Esophagus (tissue), 2 donors: Measurements from ENCODE around the gene GRID1. TPM values are rescaled to one million over a fixed set of nuclear protein-coding genes. Genes with fewer than 3 reads are reported as not detected.

Experiments
- H3K27ac ChIP-seq, 2 donors: one replicate each; pipeline ENCODE4 v1.5.1; 2013; ENCODE audit warnings: low read depth in 2 of 2, mild to moderate bottlenecking in 2 of 2, inconsistent platforms in 1 of 2, low read length in 1 of 2, moderate library complexity in 1 of 2
- H3K27me3 ChIP-seq, 2 donors: one replicate each; pipeline ENCODE4 v1.6.1; 2013; ENCODE audit warnings: low read length in 2 of 2, control low read depth in 1 of 2, mild to moderate bottlenecking in 1 of 2; ENCODE audit not compliant: insufficient read depth in 2 of 2, control insufficient read depth in 1 of 2
- H3K36me3 ChIP-seq, 2 donors: one replicate each; pipeline ENCODE4 v1.6.1; 2013; ENCODE audit warnings: low read length in 1 of 2; ENCODE audit not compliant: control insufficient read depth in 2 of 2, insufficient read depth in 2 of 2
- H3K4me1 ChIP-seq, 2 donors: one replicate each; pipeline ENCODE4 v1.6.1; 2013; ENCODE audit warnings: low read length in 1 of 2; ENCODE audit not compliant: control insufficient read depth in 2 of 2, insufficient read depth in 2 of 2
- H3K4me3 ChIP-seq, 2 donors: one replicate each; pipeline ENCODE4 v1.5.1; 2013; ENCODE audit warnings: low read length in 2 of 2, mild to moderate bottlenecking in 2 of 2, low read depth in 1 of 2, moderate library complexity in 1 of 2
- H3K9me3 ChIP-seq, 2 donors: one replicate each; pipeline ENCODE4 v1.6.1; 2013; ENCODE audit warnings: mild to moderate bottlenecking in 2 of 2, low read depth in 1 of 2, low read length in 1 of 2, moderate library complexity in 1 of 2; ENCODE audit not compliant: control insufficient read depth in 2 of 2, insufficient read depth in 1 of 2
- WGBS, 2 donors: extraction: QIAGEN DNeasy Blood & Tissue Kit; methylation state at CpG; one replicate each; pipeline ENCODE4 v1.1.7; 2013; 5-methylcytosine and 5-hydroxymethylcytosine counted together
- polyA plus RNA-seq, 2 donors: library from polyadenylated mRNA; stranded (reverse); fragments of 200-250 nt; gene quantifications; one replicate each; pipeline ENCODE4 v1.2.3, GENCODE V29; 2013
- donor health status: healthy with polysubstance abuse.
- donor health status: Bipolar disorder and iron deficiency.

GRID1 gene
- polyA plus RNA-seq, 2 donors, result 0.04 to 0.32 TPM

- WGBS, 2 donors, result 75 to 80% methylated on average over 15 of the region's 15 CpGs
- Histone ChIP-seq H3K27me3 (no peaks in the 10 kb centered on the region), H3K4me1 (peaks cover 0 to 3% of the 10 kb centered on the region in 2 donors), H3K36me3 (no peaks in the 10 kb centered on the region), H3K4me3 (no peak overlapping the region), H3K27ac (no peak overlapping the region), H3K9me3 (no peaks in the 10 kb centered on the region)
These were observed 169.3 kb downstream of the GRID1 start for GRCh38 chr10:86197166-86197790.

DNA sequence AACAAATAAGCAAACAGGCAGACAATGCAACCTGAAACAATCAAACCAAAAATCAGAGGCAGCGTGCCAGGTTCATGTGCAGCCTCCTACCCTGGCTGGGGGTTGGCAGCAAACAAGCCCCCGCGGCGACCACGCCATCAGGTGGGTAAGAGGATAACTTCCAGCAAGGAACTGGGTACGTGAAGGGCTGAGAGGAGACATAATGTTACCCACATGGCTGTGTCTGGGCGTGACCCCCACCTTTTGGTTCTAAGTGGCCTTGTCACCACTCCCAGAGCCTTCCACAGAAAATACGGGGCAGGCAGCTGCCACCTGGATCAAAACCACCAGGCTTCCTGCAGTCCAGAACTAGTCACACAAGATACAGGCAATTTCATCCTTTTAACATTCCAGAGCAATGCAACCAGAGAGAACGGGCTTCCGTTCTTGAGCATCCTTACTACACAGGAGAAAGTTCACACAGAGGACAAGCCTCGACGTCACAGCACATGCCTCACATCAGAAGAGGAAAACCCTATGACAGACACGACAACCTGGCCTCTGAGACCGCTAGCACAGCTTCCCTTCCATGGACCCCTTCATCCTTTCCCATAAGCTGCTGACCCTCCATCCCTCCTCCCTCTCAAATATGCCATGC lies 171.0 kb downstream of the GRID1 start:
- Histone ChIP-seq H3K27me3 (no peaks in the 10 kb centered on the region), H3K9me3 (no peaks in the 10 kb centered on the region), H3K36me3 (no peaks in the 10 kb centered on the region), H3K4me1 (peaks cover 0 to 3% of the 10 kb centered on the region in 2 donors), H3K4me3 (no peak overlapping the region), H3K27ac (no peak overlapping the region)
- WGBS, 2 donors, result 81 to 83% methylated on average over 14 of the region's 14 CpGs

GRCh38 chr10:86194684-86195083 lies 171.9 kb downstream of the GRID1 start:
- 76 to 89% methylated on average over 5 of the region's 5 CpGs for WGBS, 2 donors
- H3K4me3 ChIP-seq, result no peak overlapping the region
- H3K27ac ChIP-seq, result no peak overlapping the region

DNA sequence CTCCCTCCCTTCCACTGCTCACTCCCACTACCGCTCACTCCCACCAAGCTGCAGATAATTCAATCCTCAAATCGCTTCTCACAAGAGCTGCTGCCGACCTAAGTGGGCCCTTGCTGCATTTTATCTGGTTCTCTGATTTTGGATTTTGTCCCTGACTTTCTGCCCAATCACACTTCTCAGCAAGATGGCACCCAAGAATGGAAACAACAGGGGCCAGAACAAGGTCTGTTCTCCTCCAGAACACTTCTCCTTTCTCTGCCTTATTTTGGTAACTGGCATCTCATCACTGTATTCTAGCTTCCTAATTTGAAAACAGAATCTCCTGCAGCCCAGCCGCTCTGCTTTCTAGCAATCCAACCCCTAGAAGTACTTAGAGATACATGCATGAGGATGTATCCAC lies 172.8 kb downstream of the GRID1 start:
- WGBS, 2 donors, result 80 to 87% methylated on average over 4 of the region's 4 CpGs
- no peaks in the 10 kb centered on the region for H3K9me3 ChIP-seq
- H3K27me3 ChIP-seq, result no peaks in the 10 kb centered on the region
- H3K36me3 ChIP-seq, result no peaks in the 10 kb centered on the region
- no peak overlapping the region for H3K27ac ChIP-seq
- H3K4me1 ChIP-seq, result peaks cover 0 to 3% of the 10 kb centered on the region in 2 donors
- no peak overlapping the region for H3K4me3 ChIP-seq

More at GRCh38 chr10:86194684-86195083, 171.9 kb downstream of the GRID1 start:
- Histone ChIP-seq H3K9me3 (no peaks in the 10 kb centered on the region), H3K4me1 (peaks cover 0 to 3% of the 10 kb centered on the region in 2 donors), H3K27me3 (no peaks in the 10 kb centered on the region), H3K36me3 (no peaks in the 10 kb centered on the region)

DNA sequence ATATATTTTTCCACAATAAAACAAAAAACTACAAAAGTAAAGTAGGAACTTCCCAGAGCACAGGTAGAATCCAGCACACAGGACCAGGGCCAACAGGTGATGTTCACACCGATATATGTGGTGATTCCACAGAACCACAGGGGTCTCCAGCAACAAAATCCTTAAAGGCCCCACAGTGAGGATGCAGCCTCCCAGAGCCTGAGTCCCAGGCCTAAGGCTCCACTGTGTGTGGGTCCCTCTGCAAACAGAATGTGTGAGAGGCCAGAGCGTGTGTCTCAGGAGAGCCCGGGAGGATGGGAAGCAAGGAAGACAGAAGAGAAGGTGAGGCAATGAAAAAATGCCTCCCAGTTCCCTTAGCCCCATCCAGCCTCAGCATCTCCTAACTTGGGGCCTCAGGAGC lies 173.9 kb downstream of the GRID1 start:
- no peak overlapping the region for H3K27ac ChIP-seq
- WGBS, 2 donors, result 95 to 96% methylated on average over 3 of the region's 3 CpGs
- H3K36me3 ChIP-seq, result no peaks in the 10 kb centered on the region
- H3K27me3 ChIP-seq, result no peaks in the 10 kb centered on the region
- H3K4me3 ChIP-seq, result no peak overlapping the region
- H3K4me1 ChIP-seq, result peaks cover 0 to 3% of the 10 kb centered on the region in 2 donors
- no peaks in the 10 kb centered on the region for H3K9me3 ChIP-seq

DNA sequence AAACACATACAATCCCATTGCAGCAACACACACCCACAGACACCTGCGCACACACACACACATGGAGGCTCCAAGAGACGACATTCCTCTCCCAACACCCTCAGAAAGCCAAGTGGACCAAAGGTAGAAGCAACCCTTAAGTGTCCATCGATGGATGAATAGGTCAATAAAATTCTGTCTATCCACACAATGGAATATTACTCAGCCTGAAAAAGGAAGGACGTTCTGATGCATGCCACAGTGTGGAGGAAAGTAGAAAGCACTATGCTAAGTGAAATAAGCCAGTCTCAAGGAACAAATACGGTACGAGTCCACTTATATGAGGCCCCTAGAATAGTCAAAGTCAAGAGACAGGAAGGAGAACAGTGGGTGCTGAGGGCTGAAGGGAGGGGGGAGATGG lies 174.4 kb downstream of the GRID1 start:
- H3K4me1 ChIP-seq, result peaks cover 0 to 3% of the 10 kb centered on the region in 2 donors
- no peaks in the 10 kb centered on the region for H3K9me3 ChIP-seq
- H3K4me3 ChIP-seq, result no peak overlapping the region
- no peak overlapping the region for H3K27ac ChIP-seq
- H3K36me3 ChIP-seq, result no peaks in the 10 kb centered on the region
- no peaks in the 10 kb centered on the region for H3K27me3 ChIP-seq
- WGBS, 2 donors, result 80 to 86% methylated on average over 6 of the region's 6 CpGs

DNA sequence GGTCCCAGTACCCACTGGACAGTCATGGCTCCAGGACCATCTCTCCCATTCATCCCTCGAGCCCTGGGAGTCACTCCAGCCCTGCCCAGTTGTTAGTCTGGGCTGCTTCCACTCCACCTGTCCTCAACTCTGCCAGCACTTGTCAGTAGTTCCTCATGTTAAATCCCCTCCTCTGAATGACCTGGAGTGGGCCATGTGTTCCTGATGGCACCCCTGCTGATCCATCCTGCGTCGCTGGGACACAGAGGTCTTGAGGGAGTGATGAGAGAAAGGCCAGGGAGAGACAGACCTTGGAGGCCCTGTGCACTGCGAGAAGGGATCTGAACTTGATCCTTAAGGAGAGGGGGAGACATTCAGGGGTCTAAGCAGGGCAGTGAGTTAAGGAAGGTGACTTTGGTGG lies 174.9 kb downstream of the GRID1 start:
- no peaks in the 10 kb centered on the region for H3K36me3 ChIP-seq
- no peak overlapping the region for H3K4me3 ChIP-seq
- 77 to 78% methylated on average over 4 of the region's 4 CpGs for WGBS, 2 donors
- H3K9me3 ChIP-seq, result no peaks in the 10 kb centered on the region
- H3K27ac ChIP-seq, result no peak overlapping the region
- H3K27me3 ChIP-seq, result no peaks in the 10 kb centered on the region
- peaks cover 0 to 3% of the 10 kb centered on the region in 2 donors for H3K4me1 ChIP-seq

- Histone ChIP-seq H3K4me1 (peaks cover 0 to 3% of the 10 kb centered on the region in 2 donors), H3K27me3 (no peaks in the 10 kb centered on the region), H3K36me3 (no peaks in the 10 kb centered on the region), H3K4me3 (no peak overlapping the region), H3K9me3 (no peaks in the 10 kb centered on the region), H3K27ac (no peak overlapping the region)
- 74 to 90% methylated on average over 2 of the region's 2 CpGs for whole genome bisulfite sequencing, 2 donors
These were observed 175.4 kb downstream of the GRID1 start for GRCh38 chr10:86191166-86191565.

GRCh38 chr10:86190291-86190690 lies 176.3 kb downstream of the GRID1 start:
- Histone ChIP-seq H3K27ac (no peak overlapping the region), H3K27me3 (no peaks in the 10 kb centered on the region), H3K4me3 (no peak overlapping the region), H3K9me3 (no peaks in the 10 kb centered on the region), H3K36me3 (no peaks in the 10 kb centered on the region), H3K4me1 (peaks cover 0 to 3% of the 10 kb centered on the region in 2 donors)
- 73 to 78% methylated on average over 2 of the region's 2 CpGs for WGBS, 2 donors

- 83 to 86% methylated on average over 8 of the region's 8 CpGs for WGBS, 2 donors
- no peaks in the 10 kb centered on the region for H3K27me3 ChIP-seq
- no peak overlapping the region for H3K27ac ChIP-seq
- H3K36me3 ChIP-seq, result no peaks in the 10 kb centered on the region
- H3K9me3 ChIP-seq, result no peaks in the 10 kb centered on the region
- H3K4me1 ChIP-seq, result peaks cover 0 to 3% of the 10 kb centered on the region in 2 donors
- H3K4me3 ChIP-seq, result no peak overlapping the region
These were observed 176.7 kb downstream of the GRID1 start for GRCh38 chr10:86189891-86190290.
